ENCODE results near the gene CXCL8. TPM values are rescaled to one million over a fixed set of nuclear protein-coding genes. Genes with fewer than 3 reads are reported as not detected.

Gene CXCL8
- total RNA-seq, 1 donor from 2014 or later: 0.27 TPM

DNA sequence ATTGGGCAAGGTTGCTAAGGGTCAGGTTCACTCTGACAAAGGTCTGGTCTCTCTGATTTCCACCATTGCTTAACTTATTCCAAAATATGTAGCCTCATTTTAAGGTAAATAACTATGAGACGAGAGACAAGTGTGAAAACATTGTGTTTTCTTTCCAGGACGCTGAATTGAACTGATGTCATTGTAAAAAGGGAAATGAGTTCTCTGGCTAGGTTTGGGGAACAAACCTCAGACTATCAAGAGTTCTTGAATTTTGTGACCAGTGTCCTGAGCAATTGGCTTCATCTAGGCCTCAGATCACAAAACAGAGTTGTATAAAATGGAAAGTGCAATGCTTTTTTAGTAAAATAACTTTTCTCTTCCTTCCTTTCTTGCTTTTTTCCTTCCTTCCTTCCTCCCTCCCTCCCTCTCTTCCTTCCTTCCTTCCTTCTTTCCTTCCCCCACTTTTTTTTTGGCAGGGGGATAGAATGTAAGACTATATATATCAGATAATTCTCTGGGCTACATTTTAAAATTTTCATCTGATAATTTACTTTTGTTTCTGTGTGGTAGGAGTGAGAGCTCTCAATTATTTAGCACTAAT lies 30.8 kb upstream of the CXCL8 start:
- no peak overlapping the region for H3K4me3 Mint-ChIP-seq (ENCODE audit: unreplicated experiment)
- peaks cover 36% of the 10 kb centered on the region for H3K4me1 Mint-ChIP-seq (ENCODE audit: low read depth)
- H3K27me3 Mint-ChIP-seq (ENCODE audit: low read depth): no peaks in the 10 kb centered on the region
- H3K9me3 Mint-ChIP-seq (ENCODE audit: low read depth): no peaks in the 10 kb centered on the region
- no peak for TF ChIP-seq CTCF (IDR thresholded peaks at IDR 0.05)
- H3K36me3 Mint-ChIP-seq (ENCODE audit: low read depth): no peaks in the 10 kb centered on the region
- no peak overlapping the region for H3K27ac Mint-ChIP-seq (ENCODE audit: unreplicated experiment)
- DNase-seq (ENCODE audit: low spot score): no peak

DNA sequence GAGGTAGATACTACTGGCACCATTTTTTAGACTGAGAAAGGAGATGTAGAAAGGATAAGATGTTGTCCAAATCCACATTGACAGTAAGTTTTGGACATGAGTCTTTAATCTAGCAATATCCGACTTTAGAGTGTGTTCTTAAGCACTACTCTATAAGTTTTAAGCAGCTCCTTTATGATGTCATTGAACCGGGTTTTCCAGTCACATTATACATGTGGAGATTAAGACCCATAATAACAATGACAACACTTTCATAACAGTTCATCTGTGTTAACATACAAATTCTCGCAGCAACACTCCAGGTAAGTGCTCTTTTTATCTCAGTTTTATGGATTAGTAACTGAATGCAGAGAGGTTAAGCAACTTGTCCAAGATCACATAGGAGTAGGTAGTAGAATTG lies 30.3 kb upstream of the CXCL8 start:
- no peak for TF ChIP-seq CTCF (IDR thresholded peaks at IDR 0.05)
- no peaks in the 10 kb centered on the region for H3K9me3 Mint-ChIP-seq (ENCODE audit: low read depth)
- H3K27ac Mint-ChIP-seq (ENCODE audit: unreplicated experiment): no peak overlapping the region
- DNase-seq (ENCODE audit: low spot score): no peak
- no peak overlapping the region for H3K4me3 Mint-ChIP-seq (ENCODE audit: unreplicated experiment)
- peaks cover 31% of the 10 kb centered on the region for H3K4me1 Mint-ChIP-seq (ENCODE audit: low read depth)
- H3K27me3 Mint-ChIP-seq (ENCODE audit: low read depth): no peaks in the 10 kb centered on the region
- H3K36me3 Mint-ChIP-seq (ENCODE audit: low read depth): no peaks in the 10 kb centered on the region

DNA sequence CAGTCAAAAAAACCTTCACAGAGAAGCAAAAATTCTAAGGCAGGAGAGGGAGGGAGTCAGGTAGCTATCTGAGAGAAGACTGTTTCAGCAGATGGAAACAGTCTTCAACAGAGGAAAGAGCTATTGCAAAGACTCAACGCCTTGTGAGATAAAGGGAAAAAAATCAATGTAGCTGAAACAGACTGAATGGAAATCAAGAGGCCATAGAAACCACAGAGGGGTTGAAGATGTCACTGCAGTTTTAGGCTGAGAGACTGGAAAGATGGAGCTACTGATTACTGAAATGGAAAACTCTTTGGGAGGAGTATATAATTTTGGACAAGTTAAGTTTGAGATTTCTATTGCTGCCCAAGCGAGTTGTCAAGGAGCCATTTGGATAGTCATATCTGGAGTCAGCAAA lies 28.4 kb upstream of the CXCL8 start:
- H3K4me3 Mint-ChIP-seq (ENCODE audit: unreplicated experiment): no peak overlapping the region
- H3K9me3 Mint-ChIP-seq (ENCODE audit: low read depth): no peaks in the 10 kb centered on the region
- no peak for TF ChIP-seq CTCF (IDR thresholded peaks at IDR 0.05)
- no peaks in the 10 kb centered on the region for H3K27me3 Mint-ChIP-seq (ENCODE audit: low read depth)
- peaks cover 19% of the 10 kb centered on the region for H3K4me1 Mint-ChIP-seq (ENCODE audit: low read depth)
- no peak for DNase-seq (ENCODE audit: low spot score)
- no peak overlapping the region for H3K27ac Mint-ChIP-seq (ENCODE audit: unreplicated experiment)
- H3K36me3 Mint-ChIP-seq (ENCODE audit: low read depth): no peaks in the 10 kb centered on the region

- Mint-ChIP-seq H3K4me3 (ENCODE audit: unreplicated experiment) (no peak overlapping the region), H3K27me3 (ENCODE audit: low read depth) (no peaks in the 10 kb centered on the region), H3K4me1 (ENCODE audit: low read depth) (peaks cover 12% of the 10 kb centered on the region), H3K27ac (ENCODE audit: unreplicated experiment) (no peak overlapping the region), H3K36me3 (ENCODE audit: low read depth) (no peaks in the 10 kb centered on the region), H3K9me3 (ENCODE audit: low read depth) (no peaks in the 10 kb centered on the region)
- no peak for TF ChIP-seq CTCF (IDR thresholded peaks at IDR 0.05)
- no peak for DNase-seq (ENCODE audit: low spot score)
Observed at GRCh38 chr4:73713650-73714049, 26.7 kb upstream of the CXCL8 start.

DNA sequence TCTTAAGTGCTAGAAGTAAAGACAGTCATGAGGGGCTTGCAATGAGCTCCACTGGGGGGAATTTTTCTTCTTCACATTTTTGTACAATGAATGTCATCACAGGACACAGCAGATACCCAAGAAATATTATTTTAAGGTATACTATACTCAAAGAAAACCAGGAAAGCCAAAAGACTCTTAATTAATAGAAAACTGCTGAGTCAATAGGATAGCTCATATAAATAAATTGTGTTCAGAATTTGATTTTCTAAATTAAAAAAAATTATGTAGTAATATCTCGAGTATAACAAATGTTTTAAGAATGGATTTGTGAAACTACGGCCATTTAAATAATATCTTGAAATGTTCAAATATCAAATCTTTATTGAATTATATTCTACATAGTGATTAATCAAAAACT lies 25.7 kb upstream of the CXCL8 start:
- Mint-ChIP-seq H3K36me3 (ENCODE audit: low read depth) (no peaks in the 10 kb centered on the region), H3K4me1 (ENCODE audit: low read depth) (peaks cover 17% of the 10 kb centered on the region), H3K9me3 (ENCODE audit: low read depth) (no peaks in the 10 kb centered on the region), H3K27ac (ENCODE audit: unreplicated experiment) (no peak overlapping the region), H3K27me3 (ENCODE audit: low read depth) (no peaks in the 10 kb centered on the region), H3K4me3 (ENCODE audit: unreplicated experiment) (no peak overlapping the region)
- no peak for DNase-seq (ENCODE audit: low spot score)
- no peak for TF ChIP-seq CTCF (IDR thresholded peaks at IDR 0.05)

Measured in chondrocyte (in vitro differentiated cells).